ENCODE measurements around the gene FGF14. TPM values are rescaled to one million over a fixed set of nuclear protein-coding genes. Genes with fewer than 3 reads are reported as not detected.

FGF14 gene
- polyA plus RNA-seq, 1 of the 3 experiments (the other 2 are of a cell fraction): 0.20 TPM

DNA sequence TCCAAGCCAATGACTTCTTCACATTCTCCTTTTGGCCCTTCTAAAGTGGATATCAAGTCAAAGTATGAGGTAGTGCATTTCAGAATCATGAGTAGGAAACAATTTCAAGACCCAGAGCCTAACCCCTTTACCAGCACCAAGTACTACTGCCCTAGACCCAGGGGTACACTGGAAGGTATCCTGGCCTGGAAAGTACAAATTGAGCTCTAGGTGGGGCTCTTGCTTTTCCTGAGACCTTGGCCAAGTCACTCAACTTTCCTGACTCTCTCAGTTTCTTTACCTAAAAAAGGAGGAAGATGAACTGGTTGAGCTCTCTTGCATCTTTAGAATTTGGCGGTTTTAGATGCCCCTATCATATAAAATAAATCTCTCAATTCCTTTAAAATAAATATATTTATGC lies 204.7 kb downstream of the FGF14 start:
- DNase-seq: no peak
- H3F3A ChIP-seq (replicated peaks; ENCODE audit: insufficient read depth): peaks cover 31% of the 10 kb centered on the region
- H3K79me2 ChIP-seq (ENCODE audit: insufficient read depth): no peaks in the 10 kb centered on the region
- peak overlapping the region; percentile 84 to 100; a peak in 3 of 4 replicates for H3K27ac ChIP-seq (ENCODE audit: low read depth in 2 of 2, low read length in 1 of 2)
- no peak overlapping the region for H3K9ac ChIP-seq
- H3K9me3 ChIP-seq: 0 out of 2 replicates have a peak, but pooled peaks cover 4% of the 10 kb centered on the region
- ChIA-PET POLR2A (interaction anchor here (1.0 kb wide), 2 partner anchors 198 to 203 kb away, joined by 3 to 6 read pairs; no protein-coding TSS in a partner anchor), CTCF (interaction anchor here (0.7 to 3.0 kb wide), 24 partner anchors 44 to 374 kb away, joined by 3 to 18 read pairs (median 4); partner anchors contain the start of gene FGF14)
- no peaks in the 10 kb centered on the region for H3K9me2 ChIP-seq
- peaks cover 20 to 24% of the 10 kb centered on the region in 2 experiments; a peak in 3 of 4 replicates for H3K4me1 ChIP-seq (ENCODE audit: control insufficient read depth in 1 of 2, insufficient read depth in 2 of 2, low read depth in 1 of 2, low read length in 1 of 2)
- TF ChIP-seq GATA2 (CRISPR knock-in tag; IDR thresholded peaks at IDR 0.05): no peak
- TF ChIP-seq TEAD4 (IDR thresholded peaks at IDR 0.05; ENCODE audit: borderline replicate concordance, insufficient read depth): no peak
- TF ChIP-seq FOSL2 (IDR thresholded peaks at IDR 0.05; ENCODE audit: borderline replicate concordance, low read depth): no peak
- TF ChIP-seq, protein P1, sequence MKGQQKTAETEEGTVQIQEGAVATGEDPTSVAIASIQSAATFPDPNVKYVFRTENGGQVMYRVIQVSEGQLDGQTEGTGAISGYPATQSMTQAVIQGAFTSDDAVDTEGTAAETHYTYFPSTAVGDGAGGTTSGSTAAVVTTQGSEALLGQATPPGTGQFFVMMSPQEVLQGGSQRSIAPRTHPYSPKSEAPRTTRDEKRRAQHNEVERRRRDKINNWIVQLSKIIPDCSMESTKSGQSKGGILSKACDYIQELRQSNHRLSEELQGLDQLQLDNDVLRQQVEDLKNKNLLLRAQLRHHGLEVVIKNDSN (IDR thresholded peaks at IDR 0.05; ENCODE audit: borderline replicate concordance, low read depth): no peak
- TF ChIP-seq GABPA (IDR thresholded peaks at IDR 0.05; ENCODE audit: low read depth): no peak
- TF ChIP-seq JUND (IDR thresholded peaks at IDR 0.05): no peak
- TF ChIP-seq, protein P2, sequence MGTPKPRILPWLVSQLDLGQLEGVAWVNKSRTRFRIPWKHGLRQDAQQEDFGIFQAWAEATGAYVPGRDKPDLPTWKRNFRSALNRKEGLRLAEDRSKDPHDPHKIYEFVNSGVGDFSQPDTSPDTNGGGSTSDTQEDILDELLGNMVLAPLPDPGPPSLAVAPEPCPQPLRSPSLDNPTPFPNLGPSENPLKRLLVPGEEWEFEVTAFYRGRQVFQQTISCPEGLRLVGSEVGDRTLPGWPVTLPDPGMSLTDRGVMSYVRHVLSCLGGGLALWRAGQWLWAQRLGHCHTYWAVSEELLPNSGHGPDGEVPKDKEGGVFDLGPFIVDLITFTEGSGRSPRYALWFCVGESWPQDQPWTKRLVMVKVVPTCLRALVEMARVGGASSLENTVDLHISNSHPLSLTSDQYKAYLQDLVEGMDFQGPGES (IDR thresholded peaks at IDR 0.05; ENCODE audit: low read depth, low read length): no peak
- TF ChIP-seq RCOR1 (IDR thresholded peaks at IDR 0.05; ENCODE audit: low read length): no peak
- TF ChIP-seq NFIC (IDR thresholded peaks at IDR 0.05; ENCODE audit: borderline replicate concordance): no peak
- no peak for TF ChIP-seq SIN3A (IDR thresholded peaks at IDR 0.05; ENCODE audit: borderline replicate concordance, low read depth, low read length)
- peak; percentile 46 for TF ChIP-seq CTCF (IDR thresholded peaks at IDR 0.05)
- no peak for TF ChIP-seq TCF12 (IDR thresholded peaks at IDR 0.05)
- no peak for TF ChIP-seq FOXM1 (IDR thresholded peaks at IDR 0.05; ENCODE audit: low read depth)
- TF ChIP-seq TAF1 (IDR thresholded peaks at IDR 0.05; ENCODE audit: borderline replicate concordance, low read depth, low read length): no peak
- TF ChIP-seq SMC3 (IDR thresholded peaks at IDR 0.05; ENCODE audit: low read depth, low read length): peak; percentile 51; the same call in 1 of the 2 replicates
- TF ChIP-seq NRF1 (IDR thresholded peaks at IDR 0.05; ENCODE audit: low read depth, low read length): no peak
- no peak for TF ChIP-seq RFX5 (IDR thresholded peaks at IDR 0.05; ENCODE audit: low read length)
- TF ChIP-seq ZBTB33 (IDR thresholded peaks at IDR 0.05; ENCODE audit: borderline replicate concordance, low read depth): no peak
- TF ChIP-seq EZH2phosphoT487 (IDR thresholded peaks at IDR 0.05; ENCODE audit: borderline replicate concordance, low read depth): no peak
- TF ChIP-seq RXRA (IDR thresholded peaks at IDR 0.05; ENCODE audit: borderline replicate concordance, low read depth): no peak
- TF ChIP-seq, protein P3, sequence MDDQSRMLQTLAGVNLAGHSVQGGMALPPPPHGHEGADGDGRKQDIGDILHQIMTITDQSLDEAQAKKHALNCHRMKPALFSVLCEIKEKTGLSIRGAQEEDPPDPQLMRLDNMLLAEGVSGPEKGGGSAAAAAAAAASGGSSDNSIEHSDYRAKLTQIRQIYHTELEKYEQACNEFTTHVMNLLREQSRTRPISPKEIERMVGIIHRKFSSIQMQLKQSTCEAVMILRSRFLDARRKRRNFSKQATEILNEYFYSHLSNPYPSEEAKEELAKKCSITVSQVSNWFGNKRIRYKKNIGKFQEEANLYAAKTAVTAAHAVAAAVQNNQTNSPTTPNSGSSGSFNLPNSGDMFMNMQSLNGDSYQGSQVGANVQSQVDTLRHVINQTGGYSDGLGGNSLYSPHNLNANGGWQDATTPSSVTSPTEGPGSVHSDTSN (IDR thresholded peaks at IDR 0.05): no peak
- TF ChIP-seq MAX (IDR thresholded peaks at IDR 0.05; ENCODE audit: low read depth): no peak
- TF ChIP-seq YY1 (IDR thresholded peaks at IDR 0.05; ENCODE audit: low read depth): no peak
- TF ChIP-seq CHD2 (IDR thresholded peaks at IDR 0.05; ENCODE audit: low read length, partially characterized antibody): no peak
- peak; percentile 81 for TF ChIP-seq RAD21 (IDR thresholded peaks at IDR 0.05; ENCODE audit: low read length)
- TF ChIP-seq FOXJ3 (CRISPR knock-in tag; IDR thresholded peaks at IDR 0.05): no peak
- no peaks in the 10 kb centered on the region for H4K20me1 ChIP-seq (ENCODE audit: insufficient read depth)
- H3K4me2 ChIP-seq: no peak overlapping the region
- 74% methylated on average over 1 of the region's 1 CpG for WGBS (ENCODE audit: low lambda C conversion rate)
- H2AFZ ChIP-seq (ENCODE audit: low read depth): no peak overlapping the region
- no peaks in the 10 kb centered on the region for H3K27me3 ChIP-seq (ENCODE audit: insufficient read depth)
- H3K36me3 ChIP-seq (replicated peaks in 1 of 2; ENCODE audit: control insufficient read depth in 1 of 2, insufficient read depth in 2 of 2, low read length in 1 of 2): peaks cover 0 to 7% of the 10 kb centered on the region in 2 experiments
- no peak overlapping the region for H3K4me3 ChIP-seq (ENCODE audit: low read depth in 2 of 2, low read length in 1 of 2)

All from SK-N-SH (cell line).